ENCODE data around the gene TMEM52B.
A peak's percentile ranks its signal among the peaks of the same experiment; 100 is the strongest.
"Not testable (repeated sequence)": the region's sequence is repeated elsewhere in the genome, so short reads cannot be mapped to it uniquely, and the experiment has no call there.

TMEM52B gene

DNA sequence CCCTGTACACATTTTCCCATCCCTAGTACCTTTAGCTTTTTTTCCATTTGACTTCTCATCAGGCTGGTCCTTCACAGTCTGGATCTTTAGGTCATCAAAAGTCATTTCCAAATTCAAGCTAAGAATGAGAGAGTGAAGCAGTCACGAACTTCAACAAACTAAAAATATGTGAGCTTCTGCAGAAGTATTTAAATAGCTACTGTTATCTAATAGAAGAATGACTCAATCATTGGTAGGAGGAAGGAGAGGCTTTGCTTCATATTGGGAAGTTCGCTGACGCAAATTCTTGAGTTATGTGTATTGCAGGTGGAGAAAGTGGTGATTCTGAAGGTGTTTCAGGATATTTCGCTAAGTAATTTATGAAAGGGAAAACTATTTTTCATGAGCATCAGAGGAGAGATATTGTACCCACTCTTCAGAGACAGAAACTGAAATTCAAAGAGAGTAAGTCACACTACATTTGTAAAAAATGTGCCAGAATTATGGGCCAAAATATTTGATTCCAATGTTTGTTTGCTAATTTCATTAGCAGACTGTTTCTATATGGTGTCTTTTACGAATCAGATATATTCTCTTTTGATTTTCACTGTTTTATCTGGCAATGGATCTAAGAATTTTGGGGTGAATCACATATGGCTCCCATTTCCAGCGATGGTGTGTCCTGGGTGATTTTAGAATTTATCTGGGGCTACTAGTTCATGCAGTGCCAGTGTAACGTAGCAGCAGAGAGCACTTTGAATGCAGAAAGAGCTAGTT, 6.7 kb upstream of the TMEM52B start, which contains the start of gene OLR1:
OLR1 (minus strand) TSS at position 160 of the 756 bp plus-strand sequence; CDS start at position 105, 55 bp downstream.
- no peak for DNase-seq

DNA sequence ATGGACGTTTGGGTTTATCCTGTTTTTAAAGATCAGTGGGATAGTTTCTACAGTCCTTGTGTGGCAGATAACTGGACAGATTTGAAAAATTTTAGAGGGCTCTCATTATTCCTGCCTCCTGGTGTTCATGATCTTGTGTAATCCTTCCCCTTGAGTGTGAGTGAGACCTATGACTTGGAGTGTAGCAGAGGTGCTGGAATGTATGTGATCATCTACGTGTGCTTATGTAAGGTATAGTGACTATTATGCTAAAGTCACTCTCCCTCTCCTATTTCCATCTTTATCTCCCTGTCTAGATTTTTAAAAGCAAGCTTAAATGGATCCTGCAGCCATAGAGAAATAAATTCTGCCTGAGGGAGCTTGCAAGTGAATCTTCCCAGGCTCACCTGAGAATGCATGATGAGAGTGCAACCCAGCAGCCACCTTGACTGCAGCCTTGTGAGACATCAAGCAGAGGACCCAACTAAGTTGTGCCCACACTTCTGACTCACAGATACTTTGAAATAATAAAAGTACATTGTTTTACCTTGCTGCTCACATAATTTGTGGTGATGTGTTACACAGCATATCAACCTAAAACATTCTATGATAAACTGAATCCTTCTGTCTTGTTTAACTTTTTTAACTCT, 3.7 kb upstream of the TMEM52B start:
- no peak for DNase-seq

DNA sequence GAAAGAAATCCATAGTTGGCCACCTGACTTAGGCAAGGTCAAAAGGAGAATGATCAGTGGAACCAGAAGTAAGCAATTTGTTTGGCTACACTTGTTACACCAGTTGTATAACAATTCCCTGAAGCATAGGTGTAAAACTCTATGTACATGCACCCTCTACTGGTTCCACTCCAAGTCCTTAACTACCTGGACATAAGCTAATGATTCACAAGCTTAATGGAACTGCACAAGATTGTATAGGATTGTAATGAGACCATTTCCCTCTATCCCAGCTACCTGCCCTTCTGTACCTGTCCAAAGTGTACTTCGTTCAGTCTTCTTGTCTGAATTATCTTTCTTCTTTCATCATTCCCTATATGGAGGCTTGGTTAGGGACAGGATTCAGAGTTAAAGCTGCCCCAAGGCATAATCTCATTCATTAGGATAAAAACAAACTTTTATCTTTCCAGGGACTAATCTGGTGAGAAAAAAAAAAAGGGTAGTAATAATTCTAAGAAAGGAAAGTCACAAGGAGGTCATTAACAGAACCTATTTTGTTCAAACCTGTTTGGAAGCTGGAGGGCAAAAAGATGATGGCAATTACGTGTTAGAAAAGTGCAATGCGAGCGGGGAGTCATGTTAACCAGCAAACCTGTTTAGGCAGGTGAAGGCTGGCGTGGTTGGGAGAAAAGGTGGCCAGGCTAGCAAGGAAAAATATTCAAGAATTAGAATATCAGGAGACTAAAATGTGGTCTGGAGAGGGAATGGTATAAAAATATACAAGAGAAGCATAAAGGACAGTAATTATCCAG, 2.8 kb upstream of the TMEM52B start:
- DNase-seq, result no peak

DNA sequence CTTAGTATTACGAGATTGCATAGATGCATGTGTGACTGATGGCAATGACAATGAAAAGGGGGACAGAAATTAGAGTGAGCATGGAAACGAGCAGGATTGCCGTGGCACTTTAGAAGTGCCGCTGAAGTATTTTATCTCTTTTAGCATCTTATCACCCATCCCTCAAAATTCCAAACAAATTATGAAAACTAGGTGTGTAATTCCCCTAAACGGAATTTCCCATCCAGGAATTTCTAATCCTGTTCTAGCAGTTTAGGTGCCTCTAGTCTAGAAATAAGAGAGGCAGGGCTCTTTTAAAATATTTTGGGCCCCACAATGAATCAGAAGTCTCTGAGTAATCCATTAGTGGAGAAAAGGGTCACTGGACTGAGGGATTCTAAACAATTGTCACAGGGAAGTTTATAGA, 947 bp downstream of the TMEM52B start:
- no peak for DNase-seq

DNA sequence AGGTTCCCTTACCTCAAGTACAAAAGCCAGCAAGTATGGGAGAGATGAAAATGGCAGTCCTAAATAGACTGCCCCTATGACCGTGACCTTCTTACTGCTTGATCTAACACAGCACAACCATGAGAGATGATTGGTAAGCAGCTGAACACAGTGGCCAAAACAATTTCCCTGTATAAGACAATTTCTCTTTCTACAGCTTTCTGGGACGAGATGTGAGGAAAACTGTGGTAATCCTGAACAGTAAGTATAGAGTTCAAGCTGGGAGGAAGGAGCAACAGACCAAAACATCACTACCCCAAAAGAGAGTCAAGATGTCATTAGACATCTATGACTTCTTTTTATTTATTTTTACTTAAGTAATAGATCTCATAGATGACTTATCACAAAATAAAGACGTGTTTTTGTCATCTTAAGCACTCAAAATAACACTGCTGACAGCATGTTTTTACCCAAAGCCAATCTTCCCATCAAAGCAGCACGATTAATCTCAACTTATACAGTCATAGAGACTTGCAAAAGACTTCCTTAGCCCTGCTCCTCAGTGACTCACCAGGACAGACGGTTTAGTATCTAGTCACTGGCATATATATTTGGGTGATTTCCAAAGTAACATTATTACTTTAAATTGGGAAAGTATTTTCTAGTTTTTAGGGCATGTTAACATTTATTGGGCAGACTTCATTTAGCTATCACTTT, 3.7 kb downstream of the TMEM52B start:
- DNase-seq, result no peak

DNA sequence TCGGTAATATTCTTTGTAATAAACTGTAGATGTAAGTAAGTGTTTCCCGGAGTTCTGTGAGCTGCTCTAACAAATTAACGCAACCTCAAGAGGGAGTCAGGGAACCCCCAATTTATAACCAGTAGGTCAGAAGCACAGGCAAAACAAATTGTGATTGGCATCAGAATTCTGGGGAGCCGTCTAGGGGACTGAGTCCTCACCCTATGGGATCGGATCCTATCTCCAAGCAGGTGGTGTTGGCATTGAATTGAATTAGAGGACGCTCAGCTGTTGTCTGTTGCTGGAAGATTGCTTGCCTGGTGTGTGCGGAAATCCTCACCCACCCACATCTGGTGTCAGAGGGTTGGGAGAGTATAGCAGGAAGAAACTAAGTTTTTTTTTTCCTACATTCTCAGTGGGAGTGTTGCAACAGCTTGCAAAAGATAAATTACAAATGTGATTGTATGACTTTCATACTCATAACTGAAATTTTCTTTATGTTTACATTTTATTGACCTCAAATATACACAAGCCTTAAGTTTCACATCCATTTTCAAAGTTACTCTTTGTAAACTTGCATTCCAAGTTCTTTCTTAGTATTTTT, 5.5 kb downstream of the TMEM52B start:
- no peak for DNase-seq

DNA sequence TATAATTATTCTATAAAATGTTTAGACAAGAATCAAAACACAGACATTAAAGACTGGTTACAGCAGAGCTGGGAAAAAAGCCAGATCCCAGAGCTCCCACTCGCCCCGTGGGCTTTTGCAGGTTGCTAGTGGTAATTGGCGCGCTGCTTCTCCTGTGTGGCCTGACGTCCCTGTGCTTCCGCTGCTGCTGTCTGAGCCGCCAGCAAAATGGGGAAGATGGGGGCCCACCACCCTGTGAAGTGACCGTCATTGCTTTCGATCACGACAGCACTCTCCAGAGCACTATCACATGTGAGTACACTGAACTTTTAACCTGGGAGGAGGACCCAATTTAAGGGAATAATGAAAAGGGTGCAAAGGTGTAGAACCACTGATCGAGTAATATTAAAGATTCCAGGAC, 7.5 kb downstream of the TMEM52B start:
- DNase-seq, result no peak

DNA sequence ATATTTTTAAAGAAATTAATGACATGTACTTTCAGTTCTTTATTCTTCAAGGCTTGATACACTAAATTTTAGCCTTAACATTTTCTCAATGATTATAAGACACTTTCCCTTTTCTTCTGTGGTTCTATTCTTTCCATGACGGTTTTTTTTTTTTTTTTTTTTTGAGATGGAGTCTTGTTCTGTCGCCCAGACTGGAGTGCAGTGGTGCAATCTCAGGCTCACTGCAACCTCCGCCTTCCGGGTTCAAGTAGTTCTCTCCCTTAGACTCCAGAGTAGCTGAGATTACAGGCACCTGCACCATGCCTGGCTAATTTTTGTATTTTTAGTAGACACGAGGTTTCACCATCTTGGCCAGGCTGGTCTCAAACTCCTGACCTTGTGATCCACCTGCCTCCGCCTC, 8.1 kb downstream of the TMEM52B start:
- DNase-seq, result not testable (repeated sequence)

DNA sequence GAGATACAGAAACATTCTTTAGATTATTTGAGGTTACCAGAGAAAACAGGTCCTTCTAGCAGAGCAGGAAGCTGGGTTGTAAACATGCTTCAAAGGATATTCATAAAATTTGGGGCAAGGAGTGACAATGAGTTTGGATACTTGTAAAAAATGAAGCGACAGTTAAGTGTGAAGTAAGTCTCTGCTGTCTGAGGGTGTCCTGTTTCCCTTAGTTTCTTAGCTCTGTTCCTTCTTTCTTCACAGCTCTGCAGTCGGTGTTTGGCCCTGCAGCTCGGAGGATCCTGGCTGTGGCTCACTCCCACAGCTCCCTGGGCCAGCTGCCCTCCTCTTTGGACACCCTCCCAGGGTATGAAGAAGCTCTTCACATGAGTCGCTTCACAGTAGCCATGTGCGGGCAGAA, 10.8 kb downstream of the TMEM52B start:
- DNase-seq, result no peak

DNA sequence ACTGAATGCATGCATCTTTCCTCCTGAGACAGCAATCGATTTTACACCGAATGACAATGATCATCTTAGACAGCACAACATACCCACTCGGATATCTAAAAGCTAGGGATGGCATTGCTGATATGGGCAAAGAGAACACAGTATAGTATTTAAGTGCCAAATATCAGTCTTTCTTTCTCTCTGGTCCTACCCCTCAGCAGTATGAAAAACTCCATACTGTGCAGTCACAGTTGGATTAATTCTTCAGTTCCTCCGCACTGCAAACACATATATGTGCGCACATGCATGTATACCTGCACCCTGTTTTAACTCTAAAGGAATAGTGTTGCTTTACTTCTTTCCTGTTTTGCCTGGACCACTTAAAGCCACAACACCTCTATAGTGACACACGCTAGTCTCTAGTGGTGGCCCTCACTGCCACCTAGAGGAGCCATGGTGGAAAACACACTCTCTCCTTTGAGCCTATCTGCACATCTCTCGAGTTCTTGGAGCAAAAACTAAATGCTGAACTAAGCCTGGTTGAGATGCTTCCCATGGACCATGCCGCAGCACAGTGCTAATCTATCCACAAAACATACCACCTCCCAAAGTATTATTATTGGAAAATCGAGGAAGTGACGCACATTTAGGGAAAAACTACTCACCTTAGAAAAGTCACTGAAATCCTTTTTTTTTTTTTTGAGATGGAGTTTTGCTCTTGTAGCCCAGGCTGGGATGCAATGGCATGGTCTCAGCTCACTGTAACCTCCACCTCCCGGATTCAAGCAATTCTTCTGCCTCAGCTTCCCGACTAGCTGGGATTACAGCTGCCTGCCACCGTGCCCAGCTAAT, 11.9 kb downstream of the TMEM52B start:
- peak; percentile 6 to 58 for DNase-seq

DNA sequence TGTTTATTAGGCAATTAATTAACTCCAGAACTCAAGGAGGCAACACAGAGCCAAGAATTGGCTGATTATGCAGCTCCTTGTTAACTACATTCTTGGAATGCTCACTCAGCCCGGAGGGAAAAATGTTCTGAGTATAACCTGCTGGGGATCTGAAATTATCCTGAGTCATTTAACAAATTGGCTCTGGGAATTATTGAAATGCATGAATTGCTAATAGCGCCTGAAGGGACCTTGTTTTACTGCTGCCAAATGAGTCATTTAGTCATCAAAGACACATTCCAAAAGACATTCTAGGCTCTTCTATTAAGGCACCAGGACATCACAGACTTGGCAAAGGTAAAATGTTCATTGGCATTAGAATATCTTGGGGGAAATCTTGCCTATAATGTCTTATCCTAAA, 13.0 kb downstream of the TMEM52B start:
- DNase-seq, result no peak

DNA sequence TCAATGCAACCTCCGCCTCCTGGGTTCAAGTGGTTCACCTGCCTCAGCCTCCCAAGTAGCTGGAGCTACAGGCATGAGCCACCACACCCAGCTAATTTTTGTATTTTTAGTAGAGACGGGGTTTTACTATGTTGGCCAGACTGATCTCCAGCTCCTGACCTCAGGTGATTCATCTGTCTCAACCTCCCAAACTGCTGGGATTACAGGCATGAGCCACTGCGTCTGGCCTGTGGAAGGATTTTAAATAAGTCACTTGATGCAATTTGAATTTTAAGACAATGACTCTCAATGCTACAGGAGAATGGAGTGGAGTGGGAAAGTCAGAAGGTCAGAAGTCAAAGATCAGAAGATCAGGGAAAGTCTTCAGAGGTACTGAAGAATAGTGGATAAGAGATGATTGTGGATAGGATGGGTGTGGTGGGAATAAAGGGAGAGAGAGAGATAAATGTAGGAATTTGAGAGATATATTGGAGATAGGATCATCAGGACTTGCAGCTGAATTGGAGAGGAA, 15.4 kb downstream of the TMEM52B start:
- DNase-seq, result no peak

DNA sequence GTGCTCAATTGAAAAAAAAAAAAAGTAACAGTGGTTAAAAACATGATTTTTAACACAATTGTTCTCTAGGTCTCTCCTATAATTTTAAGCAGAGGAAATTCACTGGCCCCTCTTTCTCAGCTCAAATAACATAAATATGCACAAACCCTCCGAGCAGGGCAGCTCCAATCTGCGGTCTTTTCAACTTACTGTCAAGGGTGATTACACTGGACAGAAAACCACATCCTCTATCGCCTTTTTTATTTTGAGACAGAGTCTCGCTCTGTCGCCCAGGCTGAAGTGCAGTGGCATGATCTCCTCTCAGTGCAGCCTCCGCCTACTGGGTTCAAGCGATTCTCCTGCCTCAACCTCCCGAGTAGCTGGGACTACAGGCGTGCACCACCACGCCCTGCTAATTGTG, 17.4 kb downstream of the TMEM52B start:
- DNase-seq, result no peak

DNA sequence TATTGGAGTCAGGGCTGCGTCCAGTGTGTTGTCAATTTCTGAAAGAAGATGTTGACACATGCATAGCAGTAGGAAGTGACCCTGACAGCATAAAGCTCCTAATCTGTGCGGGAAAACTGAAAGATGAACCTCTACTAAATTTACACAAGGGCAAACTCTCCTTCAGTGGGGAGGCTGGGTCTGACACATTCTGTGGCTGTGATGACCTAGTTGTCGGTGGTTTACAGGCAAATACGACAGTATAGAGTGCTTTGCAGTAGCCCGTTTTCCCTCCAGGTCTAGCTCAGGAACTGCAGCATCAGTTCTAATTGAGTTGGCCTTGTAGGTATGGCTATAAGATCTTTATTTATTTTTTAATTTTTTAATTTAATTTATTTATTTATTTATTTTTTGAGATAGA, 19.0 kb downstream of the TMEM52B start:
- no peak for DNase-seq

DNA sequence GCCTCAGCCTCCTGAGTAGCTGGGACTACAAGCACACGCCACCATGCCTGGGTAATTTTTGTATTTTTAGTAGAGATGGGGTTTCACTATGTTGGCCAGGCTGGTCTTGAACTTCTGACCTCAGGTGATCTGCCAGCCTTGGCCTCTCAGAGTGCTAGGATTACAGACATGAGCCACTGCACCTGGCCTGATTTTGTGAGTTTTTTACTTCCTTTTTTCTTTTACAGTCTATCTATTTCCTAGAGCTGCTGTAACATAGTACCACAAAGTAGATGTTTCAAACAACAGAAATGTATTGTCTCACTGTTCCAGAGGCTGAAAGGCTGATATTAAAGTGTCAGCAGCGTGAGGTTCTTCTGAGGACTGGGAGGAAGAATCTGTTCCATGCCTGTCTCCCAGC, 25.7 kb downstream of the TMEM52B start:
- DNase-seq, result not testable (repeated sequence)

DNA sequence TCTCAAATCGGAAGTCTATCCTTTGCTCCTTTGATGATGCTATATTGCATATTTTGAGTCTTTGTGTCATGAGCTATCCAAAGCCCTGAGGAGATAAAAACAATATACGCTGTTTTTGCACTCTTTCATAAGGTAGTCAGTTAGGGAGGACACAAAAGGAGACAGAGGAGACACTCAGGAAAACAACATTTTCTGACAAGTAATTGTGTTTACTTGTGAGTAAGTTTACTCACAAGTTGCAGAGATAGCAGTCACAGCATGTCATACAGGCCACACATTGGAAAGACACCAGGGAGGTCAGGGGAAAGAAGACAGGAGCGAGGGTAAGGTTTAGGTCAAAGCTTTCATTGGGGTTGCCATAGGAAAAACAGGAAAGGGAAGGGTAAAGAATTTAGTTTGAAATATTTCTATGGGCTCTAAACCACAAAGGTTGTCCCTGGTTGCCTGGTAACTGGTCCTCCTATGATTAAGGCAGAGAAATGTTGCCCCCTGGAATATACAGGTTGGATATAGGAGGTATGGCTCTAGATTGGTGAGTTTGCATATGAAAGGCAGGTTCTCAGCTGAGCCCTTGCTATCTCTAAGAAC, 26.5 kb downstream of the TMEM52B start:
- no peak for DNase-seq

DNA sequence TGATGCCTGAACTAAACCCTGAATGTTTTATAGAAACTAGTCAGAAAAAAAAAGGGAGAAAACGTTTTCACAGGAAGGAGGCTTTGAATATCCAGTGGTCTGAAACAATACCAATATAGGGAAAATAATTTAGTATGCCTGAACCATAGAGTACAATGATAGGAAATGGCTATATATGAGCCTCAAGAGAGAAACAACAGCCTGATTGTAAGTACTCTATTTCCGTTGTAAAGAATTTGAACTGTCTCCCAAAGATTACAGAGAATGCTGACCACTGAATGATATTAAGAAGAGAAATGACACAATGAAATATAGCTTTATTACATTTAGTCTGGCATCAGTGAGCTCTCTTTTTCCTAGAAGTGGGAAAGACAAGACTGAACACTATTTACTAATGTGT, 28.3 kb downstream of the TMEM52B start:
- no peak for DNase-seq

DNA sequence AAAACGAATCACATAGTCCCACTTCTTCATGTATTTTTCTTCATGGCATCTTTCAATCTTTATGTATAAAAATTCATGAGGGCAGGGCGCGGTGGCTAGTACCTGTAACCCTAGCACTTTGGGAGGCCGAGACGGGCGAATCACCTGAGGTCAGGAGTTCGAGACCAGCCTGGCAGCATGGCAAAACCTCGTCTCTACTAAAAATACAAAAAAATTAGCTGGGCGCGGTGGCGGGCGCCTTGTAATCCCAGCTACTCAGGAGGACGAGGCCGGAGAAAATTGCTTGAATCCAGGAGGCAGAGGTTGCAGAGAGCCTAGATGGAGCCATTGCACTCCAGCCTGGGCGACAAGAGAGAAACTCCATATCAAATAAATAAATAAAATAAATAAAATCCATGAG, 31.4 kb downstream of the TMEM52B start:
- no peak for DNase-seq

DNA sequence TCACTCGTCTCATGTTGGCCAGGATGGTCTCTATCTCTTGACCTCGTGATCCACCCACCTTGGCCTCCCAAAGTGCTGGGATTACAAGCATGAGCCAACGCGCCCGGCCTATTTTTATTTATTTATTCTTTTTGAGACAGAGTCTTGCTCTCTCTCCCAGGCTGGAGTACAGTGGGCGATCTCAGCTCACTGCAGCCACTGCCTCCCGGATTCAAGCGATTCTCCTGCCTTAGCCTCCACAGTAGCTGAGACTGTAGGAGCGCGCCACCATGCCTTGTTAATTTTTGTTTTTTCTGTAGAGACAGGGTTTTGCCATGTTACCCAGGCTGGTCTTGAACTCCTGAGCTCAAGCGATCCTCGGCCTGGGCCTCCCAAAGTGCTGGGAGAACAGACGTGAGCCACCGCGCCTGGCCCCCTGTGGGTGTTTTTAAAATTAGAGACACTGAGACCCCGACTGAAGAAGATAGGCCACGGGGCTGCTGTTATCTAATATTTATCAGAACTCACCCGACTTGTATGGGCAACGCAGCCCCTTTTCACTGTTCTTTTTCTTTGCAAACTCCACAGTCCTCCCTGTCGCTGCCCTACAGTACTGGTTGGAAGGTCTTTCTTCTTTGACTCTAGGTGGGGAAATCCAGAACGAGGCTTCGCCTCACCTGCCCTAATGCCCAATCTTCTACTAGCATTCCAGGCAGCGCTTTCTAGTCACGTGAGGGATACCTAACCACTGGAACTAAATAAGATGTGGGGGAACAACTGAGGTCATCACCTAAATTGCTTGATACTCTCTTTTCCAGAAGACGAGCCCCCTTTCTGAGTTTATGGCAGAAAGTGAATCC, 32.5 kb downstream of the TMEM52B start:
- no peak for DNase-seq
